ENCODE results near the gene CKB.

Gene CKB

DNA sequence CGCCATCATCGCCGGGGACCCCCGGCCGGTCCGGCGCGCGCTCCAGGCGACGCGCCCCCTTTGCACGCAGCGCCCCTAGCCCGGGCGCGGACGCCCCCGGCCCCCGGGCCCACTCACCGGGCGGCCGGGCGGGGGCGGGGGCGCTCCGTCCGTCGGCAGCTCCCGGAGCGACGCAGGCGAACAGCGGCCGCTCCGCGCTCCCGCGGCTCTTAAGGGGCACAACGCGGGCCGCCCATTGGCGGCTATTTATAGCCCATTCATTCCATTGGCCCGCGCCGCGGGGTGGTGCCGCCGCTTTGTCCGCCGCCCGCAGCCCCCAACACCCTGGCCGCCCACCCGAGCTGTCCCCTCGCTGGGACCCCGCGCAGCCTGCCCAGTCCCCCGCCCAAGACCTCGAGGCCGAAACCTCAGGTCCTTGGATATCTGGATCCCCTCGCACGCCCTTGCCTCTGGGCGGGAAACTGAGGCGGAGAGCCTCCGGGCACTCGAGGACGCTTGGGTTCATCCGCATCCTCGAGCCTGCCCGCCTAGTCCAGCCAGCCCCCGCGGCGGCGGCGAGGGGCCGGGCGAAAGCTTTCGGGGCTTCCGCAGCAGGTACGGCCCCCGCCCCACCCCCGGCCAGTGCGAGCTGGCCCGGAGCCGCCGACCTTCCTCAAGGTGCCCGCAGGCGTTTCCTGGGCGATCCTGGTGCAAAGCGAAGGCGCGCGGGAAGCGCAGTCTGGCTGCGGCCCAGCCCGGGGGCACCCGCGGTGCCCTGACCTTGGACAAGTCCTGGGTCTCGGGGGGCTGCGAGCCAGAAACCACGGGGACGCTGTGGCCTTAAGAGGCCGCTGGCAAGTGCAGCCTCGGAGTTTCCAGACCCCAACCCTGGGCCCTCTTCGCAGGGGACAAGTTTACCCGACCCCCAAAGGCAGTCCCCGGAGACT is at the start of gene CKB:
TSS of gene CKB (minus strand) at position 182 of the 926 bp plus-strand sequence. CDS start 337 bp downstream, outside the sequence.
- no peak for DNase-seq (ENCODE audit: low read depth)

DNA sequence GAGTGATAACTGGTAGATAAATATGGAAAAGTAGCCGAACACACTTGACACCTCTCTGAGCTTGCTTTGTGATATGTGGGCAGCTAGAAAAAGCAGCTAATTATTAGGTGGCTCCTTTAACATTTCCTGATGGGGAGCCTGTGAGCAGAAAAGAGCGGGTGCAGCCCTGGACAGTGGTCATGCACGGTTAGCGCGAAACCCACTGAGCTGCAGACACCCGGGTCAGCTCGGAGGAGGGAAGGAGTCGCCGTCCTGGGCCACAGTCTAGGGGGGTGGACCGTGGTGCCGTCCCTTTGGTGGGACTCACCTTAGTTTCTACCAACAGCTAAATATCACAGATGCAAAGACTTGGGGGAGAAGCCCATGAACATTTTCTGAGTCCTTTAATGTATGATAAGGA is 46.8 kb upstream of the CKB start:
- DNase-seq (ENCODE audit: low read depth), result no peak

DNA sequence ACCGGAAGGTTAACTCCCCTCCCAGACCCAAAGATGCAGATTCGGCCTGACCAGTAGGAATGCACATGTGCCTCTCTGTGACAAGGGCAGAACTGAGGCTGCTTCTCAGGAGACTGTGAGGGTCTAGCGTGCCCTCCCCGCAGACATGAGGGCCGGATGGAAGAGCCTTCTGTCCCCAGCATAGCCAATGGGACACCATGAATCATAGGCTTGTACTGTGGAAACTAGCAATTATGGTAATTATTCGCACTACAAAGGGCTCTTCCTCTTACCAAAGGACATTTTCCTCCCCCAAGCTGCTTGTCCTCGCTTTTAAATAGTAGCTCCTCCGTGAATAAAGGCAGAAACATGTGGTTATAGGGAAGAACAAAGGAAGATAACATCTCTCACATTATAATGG is 46.3 kb upstream of the CKB start:
- no peak for DNase-seq (ENCODE audit: low read depth)

DNA sequence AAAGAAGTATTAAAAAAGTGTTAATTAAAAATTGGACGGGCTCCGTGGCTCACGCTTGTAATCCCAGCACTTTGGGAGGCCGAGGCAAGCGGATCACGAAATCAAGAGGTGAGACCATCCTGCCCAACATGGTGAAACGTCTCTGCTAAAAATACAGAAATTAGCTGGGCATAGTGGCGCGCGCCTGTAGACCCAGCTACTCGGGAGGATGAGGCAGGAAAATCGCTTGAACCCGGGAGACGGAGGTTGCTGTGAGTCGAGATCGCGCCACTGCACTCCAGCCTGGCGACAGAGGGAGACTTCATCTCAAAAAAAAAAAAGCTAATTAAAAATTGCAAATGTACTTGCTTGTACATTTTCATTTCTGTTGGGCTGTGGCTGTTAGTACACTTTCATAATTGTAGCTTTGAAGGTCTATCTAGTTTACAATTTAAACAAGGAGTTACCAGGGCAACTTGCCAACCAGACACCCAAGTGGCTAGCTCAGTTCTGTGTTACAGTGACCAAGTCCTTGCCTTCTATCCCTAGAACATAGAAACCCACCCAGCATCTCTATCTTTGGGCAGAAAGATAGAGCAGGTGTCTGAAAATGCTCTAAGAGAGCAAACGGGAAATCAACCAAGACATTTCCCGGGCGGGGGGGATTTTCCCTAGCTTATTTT is 41.3 kb upstream of the CKB start:
- no peak for DNase-seq (ENCODE audit: low read depth)

DNA sequence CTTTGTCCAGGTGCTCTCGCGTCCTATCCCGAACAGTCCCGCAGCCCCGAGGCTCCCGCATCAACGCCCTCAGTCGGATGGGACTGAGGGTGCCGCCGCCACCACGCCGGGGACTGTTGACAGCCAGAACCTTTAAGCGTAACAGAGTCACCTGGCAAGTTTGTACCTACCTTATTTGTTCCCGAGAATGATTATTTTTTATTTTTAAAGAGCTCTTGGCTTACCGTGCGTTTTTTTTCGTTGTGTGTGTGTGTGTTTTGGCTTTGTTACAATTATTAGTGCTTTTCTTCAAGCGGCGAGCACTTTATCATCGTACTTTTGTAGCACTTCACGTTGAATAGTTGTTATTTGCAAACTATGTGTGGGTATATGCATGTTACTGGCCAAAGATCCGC is 40.6 kb upstream of the CKB start:
- DNase-seq (ENCODE audit: low read depth), result no peak

DNA sequence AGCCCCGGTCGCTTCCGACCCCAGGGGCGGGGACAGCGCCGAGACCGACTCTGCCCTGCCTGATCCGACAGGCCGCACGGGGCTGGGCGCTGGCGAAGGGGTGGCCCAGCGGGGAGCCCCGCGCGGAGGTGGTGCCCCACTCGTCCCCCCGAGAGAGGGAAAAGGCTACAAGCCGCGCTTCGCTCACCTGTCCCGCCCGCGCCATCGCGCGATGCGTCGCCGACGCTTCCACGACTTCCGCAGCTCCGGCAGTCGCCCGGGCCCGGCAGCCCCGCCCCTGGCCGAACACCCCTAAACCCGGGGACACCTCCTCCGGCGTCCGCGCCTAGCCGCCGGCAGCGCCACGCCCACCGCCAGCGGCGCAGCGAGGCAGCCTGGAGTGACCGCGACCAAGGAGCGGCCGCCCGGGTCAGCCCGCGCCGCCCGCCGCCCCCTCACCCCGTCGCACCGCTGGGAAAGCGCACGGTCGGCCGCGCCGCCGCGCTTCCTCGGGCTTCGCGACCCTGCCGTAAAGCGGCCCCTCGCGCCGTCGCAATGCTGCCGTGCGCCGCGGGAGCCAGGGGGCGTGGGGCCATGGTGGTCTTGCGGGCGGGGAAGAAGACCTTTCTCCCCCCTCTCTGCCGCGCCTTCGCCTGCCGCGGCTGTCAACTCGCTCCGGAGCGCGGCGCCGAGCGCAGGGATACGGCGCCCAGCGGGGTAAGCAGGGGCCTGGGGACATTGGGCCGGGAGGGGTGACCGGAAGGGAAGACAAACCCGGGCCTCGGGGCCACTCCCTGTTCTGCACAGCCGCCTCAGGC is 40.0 kb upstream of the CKB start, which contains the start of the genes BAG5 and COA8:
TSS of gene BAG5 (minus strand) at position 229 of the 797 bp plus-strand sequence. CDS start 1,493 bp downstream, outside the sequence.
TSS of gene COA8 (plus strand) at position 532 of the 797 bp plus-strand sequence. CDS start at position 574, 42 bp downstream.
- DNase-seq (ENCODE audit: low read depth), result peak; percentile 54

DNA sequence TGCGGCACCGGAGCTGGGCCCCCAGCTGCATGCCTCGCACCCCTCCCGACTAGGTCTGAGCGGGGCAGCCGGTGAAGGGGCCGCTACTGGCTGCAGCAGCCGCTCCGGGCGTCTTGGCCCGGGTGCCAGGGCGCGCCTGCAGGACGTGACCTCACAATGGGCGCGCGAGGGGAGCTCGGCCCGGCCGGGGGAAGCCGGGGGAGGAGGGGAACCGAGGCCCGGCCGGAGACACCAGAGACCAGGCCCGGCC is 39.5 kb upstream of the CKB start:
- DNase-seq (ENCODE audit: low read depth), result peak; percentile 21

DNA sequence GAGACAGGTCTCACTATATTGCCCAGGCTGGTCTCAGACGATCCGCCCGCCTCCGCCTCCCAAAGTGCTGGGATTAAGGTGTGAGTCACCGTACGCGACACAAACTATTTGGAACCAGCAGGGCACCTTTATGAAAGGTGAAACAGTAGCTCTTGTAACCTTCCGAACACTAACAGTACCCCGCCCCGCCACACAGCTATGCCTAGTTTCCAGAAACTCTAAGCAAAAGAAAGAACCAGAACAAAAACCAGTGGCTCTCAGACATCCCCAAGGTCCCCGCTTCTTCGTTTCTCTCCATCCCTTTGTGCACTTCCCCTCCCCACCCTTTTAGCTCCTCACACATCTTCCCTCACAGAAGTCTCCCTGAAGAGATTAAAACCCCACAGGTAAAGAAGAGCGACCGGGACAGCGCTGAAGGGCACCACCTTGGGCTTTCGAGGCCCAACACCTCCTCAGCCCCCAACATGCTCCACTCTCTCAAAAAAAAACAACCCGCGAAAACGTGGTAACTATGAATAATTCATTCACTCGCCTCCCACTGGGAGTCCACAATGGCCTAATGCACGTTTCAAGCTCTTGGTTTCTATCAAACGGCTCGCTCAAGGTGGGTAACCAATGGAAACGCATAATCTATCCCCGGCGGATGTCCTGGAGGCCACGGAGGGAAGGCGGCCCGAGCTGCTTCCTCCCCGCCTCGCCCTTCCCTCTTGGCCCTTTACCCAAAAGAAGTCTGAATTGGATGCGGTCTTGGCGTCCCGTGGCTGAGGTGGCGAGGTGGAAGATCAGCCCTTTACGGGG is 39.0 kb upstream of the CKB start:
- DNase-seq (ENCODE audit: low read depth), result peak; percentile 27

DNA sequence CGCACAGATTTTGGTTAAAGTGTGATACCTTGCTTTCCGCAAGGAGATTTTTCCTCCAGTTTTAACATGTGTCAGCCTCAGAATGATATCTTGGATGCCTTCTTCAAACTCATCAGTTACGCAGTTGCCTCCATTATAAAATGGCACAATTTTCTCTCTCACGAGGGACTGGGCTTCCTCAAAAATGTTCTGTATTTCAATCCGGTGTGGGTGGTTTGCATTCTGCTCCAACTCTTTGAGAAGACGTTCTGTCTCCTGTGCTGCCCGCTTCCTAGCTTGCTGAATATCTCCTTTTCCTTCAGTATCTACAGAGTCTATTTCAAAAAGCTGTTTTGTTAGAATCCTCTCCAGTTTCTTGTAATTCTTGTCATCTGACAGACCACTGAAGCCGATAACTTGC is 38.1 kb upstream of the CKB start:
- DNase-seq (ENCODE audit: low read depth), result no peak

DNA sequence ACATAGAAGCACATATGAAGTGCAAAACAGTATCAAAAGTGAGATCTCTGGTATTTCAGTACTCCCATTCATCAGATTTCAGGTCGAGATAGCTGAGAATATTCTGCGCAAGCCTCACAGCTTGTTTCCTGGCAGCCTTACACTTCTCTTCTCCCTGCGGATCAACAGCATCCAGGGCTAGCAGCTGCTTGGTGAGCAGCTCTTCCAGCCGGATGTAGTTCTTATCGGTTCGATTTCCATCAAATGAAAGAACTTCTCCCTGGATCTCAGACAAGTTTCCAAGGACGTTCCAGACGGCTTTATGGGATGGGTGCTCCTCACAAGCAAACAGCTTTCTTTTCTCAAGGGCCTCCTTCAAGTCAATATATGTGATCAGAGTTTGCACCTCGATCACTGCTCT is 37.1 kb upstream of the CKB start:
- DNase-seq (ENCODE audit: low read depth), result no peak

DNA sequence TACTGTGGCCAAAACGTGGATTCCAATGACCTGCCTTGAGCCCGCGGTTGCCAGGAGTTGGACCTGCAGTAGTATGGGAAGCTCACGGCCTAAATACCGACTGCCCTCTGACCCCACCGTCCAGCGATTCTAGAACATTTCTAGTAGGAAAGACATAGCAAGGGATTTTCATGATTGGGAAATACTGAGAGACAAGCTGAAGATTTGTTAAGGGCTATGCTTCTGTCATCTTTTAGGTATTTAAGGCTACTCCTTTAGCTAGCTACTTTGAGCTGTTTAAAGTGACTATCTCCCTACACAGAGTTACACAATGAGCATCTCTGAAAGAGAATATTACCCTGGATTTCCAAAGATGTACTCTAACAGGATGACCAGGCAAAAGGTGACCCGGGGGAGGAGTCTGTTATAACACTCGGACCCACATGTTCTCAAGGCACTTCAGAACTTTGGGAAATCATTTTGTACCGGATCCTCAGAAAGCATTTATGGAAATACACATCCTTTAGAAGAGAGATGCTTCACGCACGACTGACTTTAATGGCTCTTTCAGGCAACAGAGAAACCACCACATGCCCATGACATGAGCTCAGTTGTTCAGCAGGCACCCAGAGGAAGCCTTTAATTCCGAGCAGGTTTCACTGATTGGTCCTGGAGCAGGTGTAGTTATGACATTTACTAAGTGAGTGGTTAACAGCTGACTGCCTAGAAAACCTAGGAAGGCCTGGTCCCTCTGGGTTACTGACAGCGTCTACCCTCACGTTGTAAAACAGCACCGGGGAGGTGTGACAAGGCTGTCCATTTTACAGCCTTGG is 35.6 kb upstream of the CKB start:
- peak; percentile 16 for DNase-seq (ENCODE audit: low read depth)

DNA sequence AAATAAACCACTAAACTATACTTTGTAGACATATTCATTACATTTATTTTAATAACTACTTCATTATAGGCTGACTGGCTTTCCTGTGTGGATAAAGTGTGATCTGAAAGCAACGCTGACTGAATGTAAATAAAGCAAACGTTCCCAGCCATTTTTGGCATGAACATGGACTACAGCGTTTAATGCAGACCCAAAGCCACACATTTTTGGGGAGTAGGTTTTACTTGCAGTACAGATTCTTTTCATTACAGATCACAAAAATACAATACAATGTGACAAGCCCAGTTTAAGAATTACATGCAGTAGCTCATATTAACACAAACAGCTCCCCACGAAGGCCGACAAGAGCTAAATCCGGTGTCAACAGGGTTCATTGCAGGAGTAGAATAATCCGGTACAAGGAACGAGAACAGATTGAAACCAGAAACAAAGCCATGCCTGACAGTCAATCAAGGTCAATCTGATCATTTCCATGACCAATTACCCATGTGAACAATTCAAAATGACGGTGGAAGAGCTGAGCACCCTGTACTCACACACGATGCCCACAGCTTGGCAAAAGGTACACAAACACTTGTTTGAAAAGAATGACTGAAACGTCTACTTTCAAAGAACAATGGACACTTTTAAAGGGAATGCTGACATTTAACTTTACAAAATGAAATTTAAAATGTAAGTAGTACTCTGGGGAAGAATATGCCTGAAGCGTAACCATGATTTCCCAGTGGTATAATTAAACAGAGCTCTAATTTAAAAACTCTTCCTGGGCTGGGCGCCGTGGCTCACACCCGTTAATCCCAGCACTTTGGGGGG is 34.5 kb upstream of the CKB start:
- no peak for DNase-seq (ENCODE audit: low read depth)

DNA sequence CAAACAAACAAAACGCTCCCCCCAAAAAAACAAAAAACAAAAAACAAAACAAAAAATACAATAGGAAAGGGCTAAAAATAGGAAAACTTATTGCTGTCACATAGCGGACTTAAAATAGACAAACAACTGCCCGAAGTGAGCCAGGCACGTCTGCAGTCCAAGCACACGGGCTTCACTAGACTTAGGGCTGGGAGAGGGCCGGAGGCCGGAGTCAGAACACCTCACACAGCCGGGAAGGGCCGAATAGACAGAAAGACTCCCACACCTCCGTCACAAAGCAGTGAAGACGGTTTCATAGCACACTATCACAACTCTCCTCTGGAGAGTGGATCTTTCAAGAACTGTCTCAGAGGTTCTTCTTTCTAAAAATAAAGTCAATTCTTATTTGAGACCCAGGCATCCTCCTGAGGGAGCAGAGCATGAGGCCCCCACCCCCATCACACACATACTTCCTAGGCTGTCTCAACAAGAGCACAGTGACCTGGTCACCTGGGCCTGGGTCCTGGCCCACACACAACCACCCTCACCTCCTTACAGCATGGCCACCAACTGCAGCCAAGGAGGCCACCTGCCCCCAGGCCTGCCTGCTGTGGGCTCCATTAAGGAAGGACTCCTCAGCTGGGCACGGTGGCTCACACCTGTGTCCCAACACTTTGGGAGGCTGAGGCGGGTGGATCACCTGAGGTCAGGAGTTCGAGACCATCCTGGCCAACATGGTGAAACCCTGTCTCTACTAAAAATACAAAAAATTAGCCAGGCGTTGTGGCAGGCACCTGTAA is 33.1 kb upstream of the CKB start:
- DNase-seq (ENCODE audit: low read depth), result no peak

DNA sequence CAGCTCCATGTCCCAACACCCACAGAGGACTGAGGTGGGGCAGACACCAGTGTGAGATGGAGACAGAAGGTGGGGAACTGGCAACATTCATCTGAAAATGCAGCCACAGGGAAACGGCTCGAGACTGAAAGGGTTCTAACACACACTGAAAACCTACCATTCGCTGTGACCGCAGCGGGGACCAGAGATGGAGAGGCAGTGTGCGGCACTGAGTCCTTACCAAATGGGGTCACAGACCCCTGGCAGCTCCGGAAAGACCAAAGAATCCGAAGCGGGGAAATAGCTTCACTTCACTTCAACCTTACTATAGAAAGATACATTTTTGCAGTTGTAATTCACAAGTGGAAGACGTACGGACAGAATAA is 30.2 kb upstream of the CKB start:
- no peak for DNase-seq (ENCODE audit: low read depth)

DNA sequence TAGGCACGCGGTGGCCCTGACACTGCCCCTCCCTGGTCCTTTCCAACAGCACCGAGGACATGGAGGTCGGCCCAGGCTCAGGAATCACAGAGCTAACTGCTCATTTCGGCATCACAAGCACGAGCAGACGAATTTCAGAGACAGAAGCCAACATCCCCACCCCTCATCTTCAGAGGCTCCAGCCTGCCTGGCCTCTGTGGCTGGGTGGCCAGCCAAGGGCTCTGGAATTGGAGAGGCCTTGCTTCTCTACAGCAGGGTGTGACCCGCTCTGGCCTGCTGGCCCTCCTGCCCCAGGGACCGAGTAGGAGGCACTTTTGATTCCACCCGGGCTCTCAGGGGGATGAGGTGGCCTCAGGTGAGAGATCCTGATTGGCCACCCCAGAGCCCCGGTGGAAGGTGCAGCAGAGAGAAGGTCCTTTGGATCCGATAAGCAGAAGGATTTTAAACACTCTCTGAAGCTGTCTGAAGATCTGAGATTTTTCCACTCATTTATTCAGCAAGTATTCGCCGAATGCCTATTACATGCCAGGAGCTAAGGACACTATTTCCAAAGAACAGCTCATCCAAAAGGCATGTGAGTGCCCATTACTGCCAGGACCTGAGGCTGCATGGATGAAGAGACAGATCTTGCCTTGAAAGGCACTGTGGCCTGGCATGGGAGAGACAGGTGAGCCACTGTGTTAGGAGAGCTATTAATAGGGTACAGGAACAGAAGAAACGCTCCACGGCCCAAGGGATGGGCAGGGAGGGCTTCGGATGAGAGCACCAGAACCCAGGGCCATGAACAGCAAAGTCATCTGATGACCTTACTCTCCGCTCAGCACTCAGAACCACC is 29.6 kb upstream of the CKB start:
- no peak for DNase-seq (ENCODE audit: low read depth)

DNA sequence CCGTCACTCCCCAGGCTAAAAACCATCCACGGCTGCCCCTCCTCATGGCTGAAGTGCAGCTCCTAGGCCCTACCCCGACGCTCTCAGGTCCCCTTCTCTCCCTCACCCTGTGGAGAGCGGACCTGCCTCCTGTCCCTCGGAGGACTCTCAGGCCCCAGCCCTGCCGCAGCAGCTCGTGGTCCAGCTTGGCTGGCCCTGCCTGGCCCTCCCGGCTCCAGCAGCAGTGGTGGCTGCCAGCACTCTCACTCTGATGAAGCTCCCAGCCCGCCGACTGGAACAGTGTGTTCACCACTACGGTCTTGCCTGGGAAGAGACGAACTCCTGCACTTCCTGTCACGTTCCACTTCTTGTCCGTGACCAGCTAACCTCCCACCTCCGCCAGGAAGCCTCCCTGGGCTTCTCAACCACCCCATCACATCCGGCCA is 28.7 kb upstream of the CKB start:
- no peak for DNase-seq (ENCODE audit: low read depth)

DNA sequence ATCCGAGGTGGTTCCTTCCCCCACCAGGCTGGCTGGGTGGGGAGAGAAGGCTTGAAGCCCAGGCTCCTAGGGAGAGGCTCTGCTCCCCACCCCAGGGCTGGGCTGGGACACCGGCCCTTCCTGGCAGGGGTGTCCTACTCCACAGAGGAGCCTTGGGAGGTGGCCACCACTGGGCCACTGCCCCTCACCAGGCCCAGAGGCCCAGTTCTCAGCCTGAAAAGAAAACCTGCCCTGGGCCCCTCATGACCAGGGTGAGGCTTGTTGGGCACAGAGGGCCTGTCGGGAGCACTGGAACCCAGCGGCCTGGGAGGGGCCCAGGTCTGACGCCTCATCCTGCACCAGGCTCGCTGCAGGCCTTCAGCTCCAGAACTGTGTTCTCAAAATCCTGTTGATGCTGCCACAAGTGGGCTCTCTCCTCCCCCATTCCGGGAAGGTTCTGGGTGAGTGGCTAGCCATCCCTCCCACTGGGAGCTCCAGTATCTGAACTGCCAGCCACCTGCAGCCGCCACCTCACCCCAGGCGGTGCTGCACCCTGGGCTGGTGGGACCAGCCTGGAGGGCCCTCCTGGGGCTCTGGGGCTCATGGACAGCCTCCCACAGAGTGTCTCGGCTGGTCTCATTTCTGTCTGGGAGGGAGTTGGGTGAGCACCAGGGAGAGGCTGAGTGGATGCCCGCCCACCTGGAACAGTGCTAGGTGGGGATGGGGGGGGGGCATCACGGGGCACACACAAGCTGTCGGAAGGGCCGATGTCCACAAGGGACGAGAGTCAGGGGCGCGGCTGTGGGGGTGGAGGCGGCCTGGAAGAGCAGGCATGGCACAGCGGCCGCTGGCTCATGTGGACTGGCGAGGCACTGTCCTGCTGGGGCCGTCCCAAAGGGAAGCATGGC is 28.1 kb upstream of the CKB start:
- DNase-seq (ENCODE audit: low read depth), result no peak

Measured in stromal cell of bone marrow (primary cell).